Loucy (cell line): Measurements from ENCODE around the gene TGM4.

Experiments
- H2AFZ ChIP-seq: fragments of 200-600 bp; sonication (generic); 2 replicates; pipeline ENCODE4 v1.6.0; 2016; ENCODE audit warnings: antibody characterized with exemption, mild to moderate bottlenecking, low read length, moderate library complexity
- H3F3A ChIP-seq: fragments of 200-600 bp; 2 replicates; pipeline ENCODE4 v1.6.0; 2016; ENCODE audit warnings: antibody characterized with exemption, low read depth, mild to moderate bottlenecking
- H3K27me3 ChIP-seq: fragments of 200-600 bp; sonication (generic); 2 replicates; pipeline ENCODE4 v1.6.1; 2014; ENCODE audit warnings: low read length, mild to moderate bottlenecking; ENCODE audit not compliant: insufficient read depth, poor library complexity, severe bottlenecking
- H3K36me3 ChIP-seq: fragments of 200-600 bp; sonication (generic); 2 replicates; pipeline ENCODE4 v1.6.1; 2016; ENCODE audit warnings: low read length; ENCODE audit not compliant: insufficient read depth
- H3K4me1 ChIP-seq: fragments of 200-600 bp; sonication (generic); 2 replicates; pipeline ENCODE4 v1.5.1; 2014; ENCODE audit warnings: low read length, mild to moderate bottlenecking; ENCODE audit not compliant: insufficient read depth, poor library complexity, severe bottlenecking
- H3K4me2 ChIP-seq: fragments of 200-600 bp; sonication (generic); 2 replicates; pipeline ENCODE4 v1.6.0; 2014; ENCODE audit warnings: antibody characterized with exemption, low read length, low read depth, mild to moderate bottlenecking; ENCODE audit not compliant: poor library complexity, severe bottlenecking
- H3K4me3 ChIP-seq: fragments of 200-600 bp; sonication (generic); 2 replicates; pipeline ENCODE4 v1.5.1; 2014; ENCODE audit warnings: low read length, mild to moderate bottlenecking, mixed read lengths; ENCODE audit not compliant: poor library complexity, severe bottlenecking
- H3K79me2 ChIP-seq: fragments of 200-600 bp; sonication (generic); 2 replicates; pipeline ENCODE4 v1.6.1; 2014; ENCODE audit warnings: low read length; ENCODE audit not compliant: insufficient read depth
- H3K9ac ChIP-seq: fragments of 200-600 bp; sonication (generic); 2 replicates; pipeline ENCODE4 v1.6.0; 2014; ENCODE audit warnings: mild to moderate bottlenecking, low read depth, low read length, moderate library complexity; ENCODE audit not compliant: poor library complexity, severe bottlenecking
- H3K9me2 ChIP-seq: fragments of 200-600 bp; sonication (generic); replicated peaks from 2 replicates; pipeline ENCODE4 v1.6.1; 2016; ENCODE audit warnings: low read depth, low read length, mixed read lengths
- H3K9me3 ChIP-seq: fragments of 200-600 bp; sonication (generic); 2 replicates; pipeline ENCODE4 v1.6.1; 2014; ENCODE audit warnings: mild to moderate bottlenecking, antibody characterized with exemption, low read length, low read depth; ENCODE audit not compliant: insufficient read depth
- H4K20me1 ChIP-seq: fragments of 200-600 bp; sonication (generic); 2 replicates; pipeline ENCODE4 v1.6.0; 2014; ENCODE audit warnings: antibody characterized with exemption, low read length, mild to moderate bottlenecking; ENCODE audit not compliant: insufficient read depth, poor library complexity, severe bottlenecking
- CTCF ChIP-seq: fragments of 200-600 bp; sonication (generic); conservative IDR thresholded peaks from 2 replicates; pipeline ENCODE4 v1.5.1; 2014; ENCODE audit warnings: mild to moderate bottlenecking, antibody characterized with exemption, low read length
- EZH2phosphoT487 ChIP-seq: fragments of 200-600 bp; IDR thresholded peaks from 2 replicates; pipeline ENCODE4 v1.6.1; 2018; ENCODE audit warnings: antibody characterized with exemption, mild to moderate bottlenecking, moderate library complexity, borderline replicate concordance

Gene TGM4

DNA sequence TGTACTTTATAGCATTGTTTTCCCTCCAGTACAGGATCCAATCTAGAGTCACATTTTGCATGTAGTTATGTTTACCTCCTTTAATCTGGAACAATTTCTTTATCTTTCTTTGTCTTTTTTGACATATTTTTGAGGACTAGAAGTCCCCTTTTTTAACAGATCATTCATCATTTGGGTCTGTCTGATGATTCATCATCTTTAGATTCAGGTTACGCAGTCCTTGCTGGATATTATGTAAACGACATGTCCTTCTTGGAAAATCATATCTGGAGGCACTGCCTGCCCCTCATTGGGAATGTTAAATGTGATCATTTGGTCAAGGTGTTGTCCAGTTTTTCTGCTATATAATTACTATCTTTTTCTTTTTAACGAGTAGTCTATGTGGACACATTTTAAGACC, 18.3 kb downstream of the TGM4 start:
- Histone ChIP-seq H3K9ac (no peak overlapping the region), H3K27me3 (no peaks in the 10 kb centered on the region), H4K20me1 (no peaks in the 10 kb centered on the region), H3K36me3 (no peaks in the 10 kb centered on the region), H3F3A (no peaks in the 10 kb centered on the region), H3K79me2 (no peaks in the 10 kb centered on the region), H3K4me2 (no peak overlapping the region), H2AFZ (no peak overlapping the region), H3K9me3 (no peaks in the 10 kb centered on the region), H3K4me1 (no peaks in the 10 kb centered on the region), H3K9me2 (no peaks in the 10 kb centered on the region), H3K4me3 (no peak overlapping the region)
- TF ChIP-seq CTCF = no peak
- no peak for TF ChIP-seq EZH2phosphoT487

DNA sequence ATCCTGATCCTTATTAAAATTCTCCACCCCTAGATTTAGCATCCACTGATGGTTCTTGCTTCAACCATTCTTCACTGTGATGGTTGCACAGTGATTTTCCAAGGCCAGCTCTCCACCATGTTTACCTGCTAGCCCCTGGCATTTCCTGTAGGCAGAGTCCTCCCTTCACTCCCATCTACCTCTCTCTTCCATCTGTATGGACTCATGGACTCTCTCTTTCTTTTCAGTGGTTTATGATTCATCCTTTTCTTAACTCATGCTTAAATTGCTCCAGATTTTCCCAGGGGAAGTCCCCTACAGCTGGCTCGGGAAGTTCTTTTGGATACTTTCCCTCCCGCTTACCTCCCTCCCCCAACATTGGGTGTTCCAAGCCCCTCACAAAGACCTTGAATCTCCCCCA, 18.7 kb downstream of the TGM4 start:
- H3K4me2 ChIP-seq = no peak overlapping the region
- no peak for TF ChIP-seq EZH2phosphoT487
- no peak for TF ChIP-seq CTCF
- H3K9me3 ChIP-seq = no peaks in the 10 kb centered on the region
- no peaks in the 10 kb centered on the region for H3K4me1 ChIP-seq
- no peaks in the 10 kb centered on the region for H3K79me2 ChIP-seq
- H3K4me3 ChIP-seq = no peak overlapping the region
- no peaks in the 10 kb centered on the region for H4K20me1 ChIP-seq
- H3K9me2 ChIP-seq = no peaks in the 10 kb centered on the region
- H2AFZ ChIP-seq = no peak overlapping the region
- no peaks in the 10 kb centered on the region for H3K36me3 ChIP-seq
- no peaks in the 10 kb centered on the region for H3K27me3 ChIP-seq
- no peak overlapping the region for H3K9ac ChIP-seq
- H3F3A ChIP-seq = no peaks in the 10 kb centered on the region

GRCh38 chr3:44894485-44894884, 20.1 kb downstream of the TGM4 start:
- Histone ChIP-seq H4K20me1 (no peaks in the 10 kb centered on the region), H3K9me3 (no peaks in the 10 kb centered on the region), H3K9ac (no peak overlapping the region), H3K27me3 (no peaks in the 10 kb centered on the region), H3K9me2 (no peaks in the 10 kb centered on the region), H2AFZ (no peak overlapping the region), H3F3A (no peaks in the 10 kb centered on the region), H3K4me1 (no peaks in the 10 kb centered on the region), H3K36me3 (no peaks in the 10 kb centered on the region), H3K4me2 (no peak overlapping the region), H3K79me2 (no peaks in the 10 kb centered on the region), H3K4me3 (no peak overlapping the region)
- no peak for TF ChIP-seq EZH2phosphoT487

GRCh38 chr3:44896440-44896839, 22.0 kb downstream of the TGM4 start:
- no peaks in the 10 kb centered on the region for H3F3A ChIP-seq
- no peak overlapping the region for H3K9ac ChIP-seq
- H3K27me3 ChIP-seq = no peaks in the 10 kb centered on the region
- H3K9me3 ChIP-seq = no peaks in the 10 kb centered on the region
- no peaks in the 10 kb centered on the region for H3K9me2 ChIP-seq
- H3K79me2 ChIP-seq = no peaks in the 10 kb centered on the region
- H2AFZ ChIP-seq = no peak overlapping the region
- no peaks in the 10 kb centered on the region for H4K20me1 ChIP-seq
- TF ChIP-seq CTCF (no peak), EZH2phosphoT487 (no peak)
- H3K36me3 ChIP-seq = no peaks in the 10 kb centered on the region
- no peaks in the 10 kb centered on the region for H3K4me1 ChIP-seq
- no peak overlapping the region for H3K4me2 ChIP-seq
- H3K4me3 ChIP-seq = no peak overlapping the region
